Stimulated activated CD4-positive, alpha-beta T cell treated with anti-CD3 and anti-CD28 coated beads, TNF-alpha, amount 100 ng/mL, for 4 hours (primary cell): ENCODE results near the gene PGBD4.
A peak's percentile ranks its signal among the peaks of the same experiment; 100 is the strongest.

ENCODE experiments used
- DNase-seq, 3 experiments: peaks; one replicate each; pipeline ENCODE4 v3.0.0-alpha.2; 2020; ENCODE audit warnings: low read depth in 3 of 3

PGBD4 gene

GRCh38 chr15:34101366-34102174 lies at the start of gene PGBD4, which contains the start of gene EMC7:
Gene PGBD4, plus strand, starts transcription at chr15:34102083. Its CDS starts 449 bp downstream, at chr15:34102532.
Gene EMC7, minus strand, starts transcription at chr15:34101862. Its CDS starts 23 bp downstream, at chr15:34101839.
- DNase-seq, result peak; percentile 96 to 99 (median 96)

GRCh38 chr15:34054081-34054707 lies 47.7 kb upstream of the PGBD4 start:
- DNase-seq, result no peak

GRCh38 chr15:34055868-34056595 lies 45.9 kb upstream of the PGBD4 start:
- DNase-seq, result no peak

- no peak for DNase-seq
These were observed 45.0 kb upstream of the PGBD4 start for GRCh38 chr15:34056911-34057310.

GRCh38 chr15:34059476-34059875 lies 42.4 kb upstream of the PGBD4 start:
- no peak for DNase-seq

GRCh38 chr15:34059946-34060345 lies 41.9 kb upstream of the PGBD4 start:
- DNase-seq, result no peak

DNA sequence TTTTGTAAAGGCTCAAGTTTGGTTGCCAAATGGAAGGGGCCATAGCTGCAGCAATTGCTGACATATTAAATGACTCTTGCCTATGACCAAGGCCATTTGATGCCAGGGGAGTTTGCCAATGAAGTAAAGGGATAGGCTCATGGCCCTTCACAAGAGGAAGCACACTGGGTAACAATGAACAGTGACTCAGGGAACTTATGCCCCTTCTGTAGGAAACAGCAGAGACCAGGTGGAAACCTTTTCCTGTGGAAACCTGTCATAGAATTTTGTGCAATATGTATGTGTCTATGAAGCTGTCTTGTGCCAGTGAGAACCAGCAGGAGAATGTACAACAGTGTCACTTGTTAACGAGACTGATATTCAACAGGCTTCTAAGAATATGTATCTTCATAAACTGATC lies 37.4 kb upstream of the PGBD4 start:
- no peak for DNase-seq

GRCh38 chr15:34065261-34065660 lies 36.6 kb upstream of the PGBD4 start:
- DNase-seq, result no peak

- no peak for DNase-seq
These were observed 35.9 kb upstream of the PGBD4 start for GRCh38 chr15:34065941-34066340.

DNA sequence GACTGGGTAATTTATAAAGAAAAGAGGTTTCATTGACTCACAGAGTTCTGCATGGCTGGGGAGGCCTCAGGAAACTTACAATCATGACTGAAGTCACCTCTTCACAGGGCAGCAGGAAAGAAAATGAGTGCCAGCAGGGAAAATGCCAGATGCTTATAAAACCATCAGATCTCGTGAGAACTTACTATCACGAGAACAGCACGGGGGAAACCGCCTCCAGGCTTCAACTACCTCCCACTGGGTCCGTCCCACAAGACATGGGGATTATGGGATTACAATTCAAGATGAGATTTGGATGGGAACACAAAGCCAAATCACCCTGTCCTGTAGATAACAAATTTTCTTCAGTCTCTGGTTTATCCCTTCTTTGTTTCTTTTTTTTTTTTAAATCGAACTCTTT lies 31.9 kb upstream of the PGBD4 start:
- no peak for DNase-seq

- DNase-seq, result no peak
These were observed 25.1 kb upstream of the PGBD4 start for GRCh38 chr15:34076785-34077184.

DNA sequence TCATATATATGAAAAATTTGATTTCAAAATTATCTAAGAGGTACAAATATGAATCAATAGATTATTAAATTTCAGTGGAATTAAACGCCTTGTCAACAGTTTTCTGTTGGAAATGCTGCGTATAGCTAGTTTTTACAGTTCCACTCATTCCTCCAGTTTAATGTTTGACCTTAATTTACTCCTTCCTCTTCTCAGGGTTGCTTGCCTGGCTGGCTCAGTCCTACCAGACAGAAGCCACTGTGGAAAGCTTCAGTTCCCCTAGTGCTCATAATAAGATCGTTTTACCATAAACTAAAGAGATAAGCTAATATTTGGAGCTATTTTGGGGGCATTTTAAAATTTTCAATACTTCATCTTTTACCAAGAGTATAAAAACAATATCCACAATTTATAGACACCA lies 23.0 kb upstream of the PGBD4 start:
- no peak for DNase-seq

DNA sequence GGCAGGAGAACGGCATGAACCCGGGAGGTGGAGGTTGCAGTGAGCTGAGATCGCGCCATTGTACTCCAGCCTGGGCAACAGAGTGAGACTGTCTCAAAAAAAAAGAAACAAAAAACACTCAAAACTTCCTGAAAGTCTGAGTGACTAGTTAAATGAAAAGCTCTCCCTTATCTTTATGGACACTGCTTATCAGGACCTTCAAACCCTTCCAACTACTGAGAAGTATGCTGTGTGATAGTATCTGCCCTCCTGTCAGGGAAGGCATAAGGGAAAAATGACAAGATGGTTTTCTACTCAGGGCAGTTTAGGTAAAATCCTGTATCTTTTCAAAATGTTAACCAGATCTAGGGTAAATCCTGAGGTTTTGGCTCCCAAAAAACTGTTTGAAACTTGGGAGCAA lies 22.0 kb upstream of the PGBD4 start:
- no peak for DNase-seq

DNA sequence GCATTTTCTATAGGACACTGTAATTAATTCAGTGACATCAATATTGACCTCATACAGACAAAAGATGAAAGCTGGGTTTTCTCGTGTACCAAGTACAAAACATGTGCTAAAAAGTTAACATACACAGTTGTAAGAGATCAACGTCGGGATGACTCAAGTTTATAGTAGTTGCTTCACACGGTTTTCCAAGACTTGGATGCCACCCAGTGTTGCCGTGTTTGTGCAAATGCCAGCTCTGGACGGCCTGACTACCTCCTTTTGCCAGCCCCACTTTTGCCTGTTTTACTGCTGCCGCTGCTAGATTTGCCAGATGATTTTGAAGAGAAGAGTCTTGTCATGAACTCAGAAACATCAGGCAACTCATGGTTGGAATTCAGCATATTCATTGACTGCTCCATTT lies 17.8 kb upstream of the PGBD4 start:
- DNase-seq, result no peak

- no peak for DNase-seq
These were observed 16.1 kb upstream of the PGBD4 start for GRCh38 chr15:34085746-34086145.

- DNase-seq, result no peak
These were observed 2.0 kb upstream of the PGBD4 start for GRCh38 chr15:34099914-34100313.

DNA sequence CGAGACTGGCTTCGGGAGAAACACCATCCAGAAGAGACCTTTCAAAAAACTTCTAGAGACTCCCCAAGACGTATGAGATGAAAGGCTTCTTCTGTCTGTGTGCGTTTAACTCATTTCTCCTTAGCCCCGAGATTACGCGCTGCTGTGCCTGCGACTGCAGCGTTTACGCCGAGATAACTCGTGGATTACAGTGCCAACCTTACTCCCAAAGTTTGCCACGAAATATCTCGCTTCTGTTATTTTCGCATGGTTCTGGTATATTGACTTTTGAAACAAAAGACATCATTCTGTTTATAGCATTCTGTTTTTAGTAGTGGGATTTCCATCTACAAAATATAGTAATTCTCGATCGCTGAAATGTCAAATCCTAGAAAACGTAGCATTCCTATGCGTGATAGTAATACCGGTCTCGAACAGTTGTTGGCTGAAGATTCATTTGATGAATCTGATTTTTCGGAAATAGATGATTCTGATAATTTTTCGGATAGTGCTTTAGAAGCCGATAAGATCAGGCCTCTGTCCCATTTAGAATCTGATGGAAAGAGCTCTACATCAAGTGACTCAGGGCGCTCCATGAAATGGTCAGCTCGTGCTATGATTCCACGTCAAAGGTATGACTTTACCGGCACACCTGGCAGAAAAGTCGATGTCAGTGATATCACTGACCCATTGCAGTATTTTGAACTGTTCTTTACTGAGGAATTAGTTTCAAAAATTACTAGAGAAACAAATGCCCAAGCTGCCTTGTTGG lies 467 bp downstream of the PGBD4 start:
- no peak for DNase-seq

GRCh38 chr15:34106423-34106822 lies 4.5 kb downstream of the PGBD4 start:
- no peak for DNase-seq

GRCh38 chr15:34107315-34107714 lies 5.4 kb downstream of the PGBD4 start:
- DNase-seq, result no peak

- no peak for DNase-seq
These were observed 8.1 kb downstream of the PGBD4 start for GRCh38 chr15:34109797-34110663.

GRCh38 chr15:34111488-34111887 lies 9.6 kb downstream of the PGBD4 start:
- no peak for DNase-seq
